ENCODE measurements around the gene LMF2. TPM values are rescaled to one million over a fixed set of nuclear protein-coding genes. Genes with fewer than 3 reads are reported as not detected.

The LMF2 gene, protein sequence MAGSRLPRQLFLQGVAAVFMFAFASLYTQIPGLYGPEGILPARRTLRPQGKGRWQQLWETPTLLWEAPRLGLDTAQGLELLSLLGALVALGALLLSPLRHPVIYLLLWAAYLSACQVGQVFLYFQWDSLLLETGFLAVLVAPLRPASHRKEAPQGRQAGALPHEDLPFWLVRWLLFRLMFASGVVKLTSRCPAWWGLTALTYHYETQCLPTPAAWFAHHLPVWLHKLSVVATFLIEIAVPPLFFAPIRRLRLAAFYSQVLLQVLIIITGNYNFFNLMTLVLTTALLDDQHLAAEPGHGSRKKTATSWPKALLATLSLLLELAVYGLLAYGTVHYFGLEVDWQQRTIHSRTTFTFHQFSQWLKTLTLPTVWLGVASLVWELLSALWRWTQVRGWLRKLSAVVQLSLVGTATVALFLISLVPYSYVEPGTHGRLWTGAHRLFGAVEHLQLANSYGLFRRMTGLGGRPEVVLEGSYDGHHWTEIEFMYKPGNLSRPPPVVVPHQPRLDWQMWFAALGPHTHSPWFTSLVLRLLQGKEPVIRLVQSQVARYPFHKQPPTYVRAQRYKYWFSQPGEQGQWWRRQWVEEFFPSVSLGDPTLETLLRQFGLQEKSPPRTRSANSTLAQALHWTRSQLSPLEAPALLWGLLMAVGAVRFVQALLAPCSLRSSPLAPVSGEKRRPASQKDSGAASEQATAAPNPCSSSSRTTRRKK
- polyA plus RNA-seq (ENCODE audit: insufficient read length in 3 of 3): 10 to 100 TPM; 30.3 to 58.1 (median 56.0) TPM
- long read RNA-seq, donor 1, transcript LMF2-202 (14 exons, 2,582 nt): major isoform, 5 of 5 reads
- long read RNA-seq, donor 1, partial matches to known transcripts: 0 of 5 reads
- long read RNA-seq, donor 1, other reads (novel, unspliced or antisense): 0 of 5 reads
- long read RNA-seq, donor 2, transcript LMF2-202 (14 exons, 2,582 nt): major isoform, 5 of 6 reads
- long read RNA-seq, donor 2, partial matches to known transcripts: 0 of 6 reads
- long read RNA-seq, donor 2, other reads (novel, unspliced or antisense): 0 of 6 reads
- long read RNA-seq, donor 3, transcript LMF2-202 (14 exons, 2,582 nt): major isoform, 7 of 7 reads
- long read RNA-seq, donor 3, partial matches to known transcripts: 0 of 7 reads
- long read RNA-seq, donor 3, other reads (novel, unspliced or antisense): 0 of 7 reads
- long read RNA-seq, donor 4, partial matches to known transcripts: 0 of 4 reads
- long read RNA-seq, donor 4, other reads (novel, unspliced or antisense): 0 of 4 reads
- long read RNA-seq, donor 5, transcript LMF2-202 (14 exons, 2,582 nt): major isoform, 15 of 31 reads
- long read RNA-seq, donor 5, partial matches to known transcripts: 9 of 31 reads
- long read RNA-seq, donor 5, other reads (novel, unspliced or antisense): 5 of 31 reads
- long read RNA-seq, donor 6, transcript LMF2-202 (14 exons, 2,582 nt): major isoform, 7 of 8 reads
- long read RNA-seq, donor 6, partial matches to known transcripts: 0 of 8 reads
- long read RNA-seq, donor 6, other reads (novel, unspliced or antisense): 0 of 8 reads
- long read RNA-seq, donor 7, transcript LMF2-202 (14 exons, 2,582 nt): major isoform, 7 of 15 reads
- long read RNA-seq, donor 7, partial matches to known transcripts: 8 of 15 reads
- long read RNA-seq, donor 7, other reads (novel, unspliced or antisense): 0 of 15 reads
- long read RNA-seq, donor 8, transcript LMF2-202 (14 exons, 2,582 nt): major isoform, 8 of 15 reads
- long read RNA-seq, donor 8, partial matches to known transcripts: 6 of 15 reads
- long read RNA-seq, donor 8, other reads (novel, unspliced or antisense): 0 of 15 reads
- long read RNA-seq, donor 9, transcript LMF2-202 (14 exons, 2,582 nt): major isoform, 12 of 21 reads
- long read RNA-seq, donor 9, partial matches to known transcripts: 8 of 21 reads
- long read RNA-seq, donor 9, other reads (novel, unspliced or antisense): 0 of 21 reads
- long read RNA-seq, donor 10, transcript LMF2-202 (14 exons, 2,582 nt): major isoform, 7 of 10 reads
- long read RNA-seq, donor 10, partial matches to known transcripts: 0 of 10 reads
- long read RNA-seq, donor 10, other reads (novel, unspliced or antisense): 0 of 10 reads
- long read RNA-seq, donor 11, transcript LMF2-202 (14 exons, 2,582 nt): major isoform, 6 of 13 reads
- long read RNA-seq, donor 11, partial matches to known transcripts: 6 of 13 reads
- long read RNA-seq, donor 11, other reads (novel, unspliced or antisense): 0 of 13 reads
- long read RNA-seq, donor 12, partial matches to known transcripts: 0 of 3 reads
- long read RNA-seq, donor 12, other reads (novel, unspliced or antisense): 0 of 3 reads
- long read RNA-seq, donor 13, transcript LMF2-202 (14 exons, 2,582 nt): major isoform, 12 of 17 reads
- long read RNA-seq, donor 13, partial matches to known transcripts: 5 of 17 reads
- long read RNA-seq, donor 13, other reads (novel, unspliced or antisense): 0 of 17 reads
- long read RNA-seq, donor 14, partial matches to known transcripts: 5 of 7 reads
- long read RNA-seq, donor 14, other reads (novel, unspliced or antisense): 0 of 7 reads
- long read RNA-seq, donor 15, partial matches to known transcripts: 0 of 3 reads
- long read RNA-seq, donor 15, other reads (novel, unspliced or antisense): 0 of 3 reads
- long read RNA-seq, donor 16, transcript LMF2-202 (14 exons, 2,582 nt): major isoform, 18 of 94 reads
- long read RNA-seq, donor 16, partial matches to known transcripts: 58 of 94 reads
- long read RNA-seq, donor 16, other reads (novel, unspliced or antisense): 17 of 94 reads

DNA sequence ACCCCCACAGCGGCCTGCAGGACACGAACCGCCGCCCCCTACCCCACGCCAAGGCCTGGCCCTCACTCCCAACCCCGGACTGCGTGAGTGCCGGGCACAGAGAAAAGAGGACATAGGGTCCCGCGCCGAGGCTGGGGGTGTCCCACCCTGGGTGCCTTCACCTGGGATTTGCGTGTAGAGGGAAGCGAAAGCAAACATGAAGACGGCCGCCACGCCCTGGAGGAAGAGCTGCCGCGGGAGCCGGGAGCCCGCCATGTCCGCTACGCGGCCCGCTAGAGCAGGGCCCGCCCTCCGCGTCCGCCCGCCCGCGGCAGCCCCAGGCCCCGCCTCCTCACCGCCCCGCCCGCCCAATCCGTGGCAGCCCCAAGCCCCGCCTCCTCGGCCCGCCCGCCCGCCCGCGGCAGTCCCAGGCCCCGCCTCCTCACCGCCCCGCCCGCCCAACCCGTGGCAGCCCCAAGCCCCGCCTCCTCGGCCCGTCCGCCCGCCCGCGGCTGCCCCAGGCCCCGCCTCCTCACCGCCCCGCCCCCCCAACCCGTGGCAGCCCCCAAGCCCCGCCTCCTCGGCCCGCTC is at the start of gene LMF2:
LMF2 (minus strand) TSS at position 282 of the 570 bp plus-strand sequence; CDS start at position 255, 27 bp downstream.
- DNase-seq (ENCODE audit: extremely low read depth in 1 of 11, low read depth in 9 of 11, low spot score in 4 of 11): no peak

DNA sequence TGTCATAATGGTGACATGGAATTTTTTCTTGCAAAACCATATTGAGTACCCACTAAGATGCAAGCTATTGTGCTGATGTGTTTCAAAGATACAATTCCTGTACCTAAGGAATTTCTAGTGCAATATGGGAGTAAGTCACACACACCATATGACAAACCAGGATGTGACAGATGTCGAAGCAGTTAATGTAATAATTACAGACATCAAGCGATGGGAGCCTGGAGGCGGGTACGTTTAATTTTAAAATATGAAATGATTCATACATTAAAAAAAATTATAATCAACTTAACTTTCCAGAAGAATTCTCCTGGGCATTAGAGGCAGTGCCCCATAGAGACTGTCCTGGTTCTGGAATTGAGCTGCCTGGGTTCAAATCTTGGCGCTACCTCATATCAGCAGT is 49.2 kb upstream of the LMF2 start:
- no peak for DNase-seq (ENCODE audit: extremely low read depth in 1 of 11, low read depth in 9 of 11, low spot score in 4 of 11)

DNA sequence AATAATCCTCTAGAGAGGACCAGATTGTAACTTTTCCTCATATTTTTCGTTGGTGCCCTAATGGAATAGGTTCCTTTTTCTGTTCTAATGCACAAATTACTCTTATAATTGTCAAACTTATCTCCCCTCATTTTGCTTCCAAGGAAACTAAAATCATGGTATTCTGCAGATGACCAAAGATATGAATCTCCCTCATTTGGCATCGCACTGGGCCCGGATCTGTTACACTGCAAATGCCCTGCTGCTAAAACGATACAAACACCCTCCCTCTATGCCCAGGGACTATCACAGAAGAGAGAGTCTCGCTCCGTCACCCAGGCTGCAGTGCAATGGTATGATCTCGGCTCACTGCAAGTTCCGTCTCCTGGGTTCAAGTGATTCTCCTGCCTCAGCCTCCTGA is 45.8 kb upstream of the LMF2 start:
- DNase-seq (ENCODE audit: extremely low read depth in 1 of 11, low read depth in 9 of 11, low spot score in 4 of 11): no peak

DNA sequence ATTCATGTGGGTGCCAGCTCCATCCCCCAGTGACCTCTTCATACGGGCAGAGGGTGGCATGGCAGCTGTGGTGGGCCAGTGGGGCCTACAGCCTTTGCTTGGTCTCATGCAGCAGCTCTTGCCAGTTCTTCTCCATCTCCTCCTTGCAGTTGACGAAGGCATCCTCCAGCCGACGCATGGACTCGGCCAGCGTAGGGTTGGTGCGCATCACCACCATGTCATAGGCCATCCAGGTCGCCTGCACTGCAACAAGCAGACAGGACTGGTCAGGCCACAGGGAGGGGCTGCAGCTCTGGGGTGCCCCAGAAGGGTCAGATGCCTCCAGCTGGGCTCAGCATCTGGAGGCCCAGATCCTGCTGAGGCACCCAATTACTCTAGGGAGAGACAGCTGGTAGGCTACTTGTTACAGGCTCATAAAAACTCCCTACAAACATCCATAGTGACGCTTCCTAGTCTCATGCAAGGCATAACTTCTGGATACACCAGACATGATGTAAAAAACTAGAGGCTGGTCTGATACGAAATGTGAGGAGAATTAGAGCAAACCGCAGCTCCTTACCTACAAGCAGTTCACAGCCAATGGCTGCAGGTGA is 43.8 kb upstream of the LMF2 start:
- no peak for DNase-seq (ENCODE audit: extremely low read depth in 1 of 11, low read depth in 9 of 11, low spot score in 4 of 11)

DNA sequence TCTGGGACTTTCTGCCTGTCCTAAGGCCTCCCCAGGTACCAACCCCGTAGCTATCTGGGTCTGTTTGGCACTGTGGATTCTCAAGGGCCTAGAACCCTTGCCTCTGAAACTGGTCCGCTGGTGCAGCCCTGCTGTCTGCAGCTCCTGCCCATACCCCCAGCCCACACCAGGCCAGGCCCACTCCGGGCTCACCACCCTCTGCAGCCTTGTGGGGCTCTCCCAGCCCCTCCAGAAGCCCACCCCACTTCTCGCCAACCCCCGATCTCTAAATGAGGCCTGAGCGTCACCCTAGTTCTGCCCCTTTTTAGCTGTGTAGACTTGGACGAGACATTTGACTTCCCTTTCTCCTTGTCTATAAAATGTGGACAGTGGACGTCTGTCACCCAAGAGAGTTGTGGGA is 42.9 kb upstream of the LMF2 start:
- DNase-seq (ENCODE audit: extremely low read depth in 1 of 11, low read depth in 9 of 11, low spot score in 4 of 11): no peak

DNA sequence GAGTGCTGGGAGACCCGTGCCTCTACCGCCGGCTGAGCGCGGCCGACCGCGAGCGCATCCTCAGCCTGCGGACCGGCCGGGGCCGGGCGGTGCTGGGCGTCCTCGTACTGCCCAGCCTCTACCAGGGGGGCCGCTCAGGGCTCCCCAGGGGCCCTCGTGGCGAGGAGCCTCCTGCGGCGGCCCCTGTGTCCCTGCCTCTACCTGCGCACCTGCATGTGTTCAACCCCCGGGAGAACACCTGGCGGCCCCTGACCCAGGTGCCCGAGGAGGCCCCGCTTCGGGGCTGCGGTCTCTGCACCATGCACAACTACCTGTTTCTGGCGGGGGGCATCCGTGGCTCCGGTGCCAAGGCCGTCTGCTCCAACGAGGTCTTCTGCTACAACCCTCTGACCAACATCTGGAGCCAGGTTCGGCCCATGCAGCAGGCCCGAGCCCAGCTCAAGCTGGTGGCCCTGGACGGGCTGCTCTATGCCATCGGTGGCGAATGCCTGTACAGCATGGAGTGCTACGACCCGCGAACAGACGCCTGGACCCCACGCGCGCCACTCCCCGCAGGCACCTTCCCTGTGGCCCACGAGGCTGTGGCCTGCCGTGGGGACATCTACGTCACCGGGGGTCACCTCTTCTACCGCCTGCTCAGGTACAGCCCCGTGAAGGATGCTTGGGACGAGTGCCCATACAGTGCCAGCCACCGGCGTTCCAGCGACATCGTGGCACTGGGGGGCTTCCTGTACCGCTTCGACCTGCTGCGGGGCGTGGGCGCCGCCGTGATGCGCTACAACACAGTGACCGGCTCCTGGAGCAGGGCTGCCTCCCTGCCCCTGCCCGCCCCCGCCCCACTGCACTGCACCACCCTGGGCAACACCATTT is 41.7 kb upstream of the LMF2 start:
- DNase-seq (ENCODE audit: extremely low read depth in 1 of 11, low read depth in 9 of 11, low spot score in 4 of 11): no peak

DNA sequence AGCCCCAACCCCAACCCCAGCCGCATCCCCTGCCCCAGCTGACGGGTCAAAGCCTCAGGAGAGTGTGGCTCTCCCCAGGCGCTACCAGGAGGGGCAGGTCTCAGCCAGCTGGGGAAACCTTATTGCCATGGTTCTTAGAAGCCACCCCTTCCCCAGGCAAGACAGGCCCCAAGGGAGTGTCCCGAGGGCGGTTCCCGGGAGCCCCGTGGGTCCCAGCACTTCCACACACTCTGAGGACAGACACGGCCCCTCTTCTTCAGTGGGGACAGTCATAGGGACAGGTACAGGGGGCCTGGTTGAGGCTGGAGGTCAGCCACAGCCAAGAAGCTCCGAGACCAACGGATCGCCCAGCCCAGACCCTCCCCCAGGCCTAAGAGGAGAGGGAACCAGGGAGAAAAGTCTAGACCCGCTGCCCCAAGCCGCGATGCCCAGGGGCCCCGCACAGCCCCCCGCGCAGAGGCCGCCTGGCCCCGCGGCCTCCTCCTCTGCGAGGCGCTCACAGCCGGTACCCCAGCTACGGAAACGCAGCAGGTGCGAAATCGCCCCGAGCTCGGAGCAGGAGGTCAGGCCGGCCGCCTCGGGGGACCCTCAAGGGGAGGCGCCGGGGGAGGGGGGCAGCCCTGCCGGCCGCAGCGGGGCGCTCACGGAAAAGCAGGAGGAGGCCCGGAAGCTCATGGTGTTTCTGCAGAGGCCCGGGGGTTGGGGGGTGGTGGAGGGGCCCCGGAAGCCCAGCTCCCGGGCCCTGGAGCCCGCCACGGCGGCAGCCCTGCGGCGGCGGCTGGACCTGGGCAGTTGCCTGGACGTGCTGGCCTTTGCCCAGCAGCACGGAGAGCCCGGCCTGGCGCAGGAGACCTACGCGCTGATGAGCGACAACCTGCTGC is 40.8 kb upstream of the LMF2 start:
- no peak for DNase-seq (ENCODE audit: extremely low read depth in 1 of 11, low read depth in 9 of 11, low spot score in 4 of 11)

DNA sequence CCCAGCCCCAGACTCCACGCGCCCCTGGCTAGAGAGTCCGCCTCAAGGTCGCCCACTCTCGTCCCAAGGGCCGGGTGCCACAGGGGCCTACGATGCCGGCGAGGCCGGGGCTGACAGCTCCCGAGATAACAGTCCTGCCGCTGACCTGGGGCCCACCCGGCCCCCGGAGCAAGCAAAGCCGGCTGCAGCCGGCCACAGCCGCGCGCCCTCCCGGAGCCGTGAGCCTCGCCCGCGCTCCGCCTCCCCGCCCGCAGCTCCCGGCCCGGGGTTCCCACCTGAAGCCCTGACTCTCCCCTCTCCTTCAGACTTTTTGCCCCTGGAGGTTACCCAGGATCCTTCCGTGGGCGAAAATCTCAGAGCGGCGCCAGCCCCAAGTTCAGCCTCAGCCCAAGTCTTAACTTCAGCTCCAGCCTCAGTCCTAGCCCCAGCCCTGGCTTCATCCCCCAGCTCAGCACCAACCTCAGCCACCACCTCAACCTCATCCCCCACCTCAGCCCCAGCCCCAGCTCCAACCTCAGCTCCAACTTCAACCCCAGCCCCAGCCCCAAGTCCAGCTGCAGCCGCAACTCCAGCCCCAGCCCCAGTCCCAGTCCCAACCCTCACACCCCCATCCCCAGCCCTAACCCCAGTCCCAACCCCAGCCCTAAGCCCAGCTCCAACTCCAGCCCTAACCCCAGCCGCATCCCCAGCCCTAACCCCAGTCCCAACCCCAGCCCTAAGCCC is 39.9 kb upstream of the LMF2 start:
- DNase-seq (ENCODE audit: extremely low read depth in 1 of 11, low read depth in 9 of 11, low spot score in 4 of 11): no peak

DNA sequence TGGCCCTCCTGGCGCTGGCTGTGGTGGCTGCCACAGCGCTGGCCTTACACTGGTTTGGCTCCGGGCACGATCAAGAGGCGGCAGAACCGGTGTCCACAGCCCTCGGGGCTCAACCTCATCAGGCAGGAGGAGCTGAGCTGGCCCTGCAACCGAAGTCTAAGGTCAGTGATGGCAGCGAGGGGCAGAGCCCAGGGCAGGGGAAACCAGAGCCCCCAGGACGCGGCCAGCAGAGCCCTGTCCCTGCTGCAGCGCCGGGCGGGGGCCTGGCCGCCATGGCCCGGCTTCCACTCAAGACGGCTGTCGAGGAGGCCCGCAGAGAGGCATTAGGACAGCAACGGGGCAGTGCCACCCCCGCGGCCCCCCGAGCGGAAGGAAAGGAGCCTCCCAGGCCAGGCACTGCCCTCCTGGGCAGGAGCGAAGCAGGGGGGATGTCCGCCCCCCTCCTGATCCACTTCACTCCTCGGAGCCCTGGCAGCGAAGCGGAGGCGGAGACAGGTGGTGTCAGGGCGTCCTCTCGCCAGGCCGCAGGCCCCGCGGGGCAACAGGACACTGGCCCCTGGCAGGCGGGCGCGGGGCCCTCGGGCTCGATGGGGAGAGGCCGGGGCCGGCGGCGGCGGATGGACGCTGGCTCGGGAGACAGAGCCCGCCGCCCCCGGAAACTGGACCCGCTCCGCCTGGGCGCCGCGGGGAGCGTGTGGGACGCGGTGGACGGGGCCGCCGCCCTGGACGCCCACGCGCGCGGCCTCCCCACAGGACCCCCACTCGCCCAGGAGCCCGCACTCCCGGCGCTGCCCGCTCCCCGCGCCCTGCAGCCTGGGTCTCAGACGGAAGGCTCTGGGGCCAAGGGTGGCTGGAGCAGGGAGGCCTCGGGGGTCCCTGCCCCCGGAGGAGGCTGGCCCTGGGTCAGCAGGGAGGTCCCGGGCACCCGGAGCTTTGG is 39.1 kb upstream of the LMF2 start:
- DNase-seq (ENCODE audit: extremely low read depth in 1 of 11, low read depth in 9 of 11, low spot score in 4 of 11): no peak

DNA sequence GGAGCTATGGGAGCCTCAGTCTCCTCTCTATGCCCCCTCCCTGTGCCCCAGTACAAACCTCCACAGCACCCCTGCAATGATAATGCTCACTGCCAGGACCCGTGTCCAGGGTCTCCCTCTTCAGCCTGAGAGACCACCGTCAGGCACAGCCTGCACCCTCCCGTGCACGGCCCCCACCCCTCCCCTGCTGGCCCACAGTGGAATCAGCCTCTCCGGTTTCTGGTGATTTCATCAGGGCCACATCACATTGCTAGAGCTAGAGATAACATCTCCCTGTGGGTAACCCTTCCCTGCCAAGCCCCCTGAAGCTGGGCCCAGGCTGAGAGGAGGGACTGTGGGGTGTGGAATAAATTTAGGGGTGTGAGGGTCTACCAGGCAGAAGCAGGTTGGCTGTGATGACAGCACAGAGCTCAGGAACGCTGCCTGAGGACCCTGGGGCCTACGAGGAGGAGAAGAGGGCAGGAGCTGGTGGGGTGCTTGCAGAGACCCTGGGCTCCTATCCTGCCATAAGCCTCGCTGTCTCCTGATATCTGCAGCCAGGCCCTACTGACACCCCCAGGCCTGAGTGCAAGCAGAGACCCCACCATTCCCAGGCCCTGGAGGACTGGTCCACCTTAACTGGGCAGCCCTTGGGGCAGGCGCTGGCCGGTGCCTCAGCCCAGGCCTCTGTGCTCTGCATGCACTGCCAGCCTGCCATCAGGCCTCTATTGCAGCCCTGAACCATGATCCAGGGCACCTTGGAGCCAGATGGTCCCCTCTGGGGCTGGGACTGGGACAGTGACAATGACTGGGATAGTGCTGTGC is 38.2 kb upstream of the LMF2 start, which contains the start of gene KLHDC7B:
KLHDC7B (plus strand) TSS at position 378 of the 804 bp plus-strand sequence; CDS start at position 723, 345 bp downstream.
- no peak for DNase-seq (ENCODE audit: extremely low read depth in 1 of 11, low read depth in 9 of 11, low spot score in 4 of 11)

DNA sequence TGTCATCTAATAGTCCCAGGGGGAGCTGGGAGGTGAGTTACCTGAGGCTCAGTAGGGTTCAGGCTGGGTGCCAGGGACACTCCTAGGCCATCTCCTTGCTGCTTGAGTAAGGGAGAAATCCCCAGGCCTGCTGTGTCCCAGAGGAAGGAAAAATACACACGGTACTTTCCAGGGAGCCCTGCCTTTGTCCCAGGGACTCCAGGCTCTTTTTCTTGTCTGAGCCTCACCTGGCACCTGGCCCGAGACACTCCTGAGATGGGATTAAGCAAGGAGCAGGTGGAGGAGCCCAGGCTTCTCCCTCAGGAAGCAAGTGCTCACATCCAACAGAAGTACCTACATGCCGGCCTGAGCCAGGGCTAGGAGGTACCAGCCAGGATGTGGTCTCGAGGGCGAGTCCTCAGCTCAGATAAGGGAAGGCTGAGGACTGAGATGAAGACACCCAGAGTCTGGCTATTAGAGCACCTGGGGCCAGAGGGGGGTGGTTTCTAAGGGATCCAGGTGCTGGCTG is 37.3 kb upstream of the LMF2 start:
- no peak for DNase-seq (ENCODE audit: extremely low read depth in 1 of 11, low read depth in 9 of 11, low spot score in 4 of 11)
